Renal cortex interstitium (tissue), 11 donors: ENCODE measurements around the gene LOXL1. TPM values are rescaled to one million over a fixed set of nuclear protein-coding genes. Genes with fewer than 3 reads are reported as not detected.
"Not testable (repeated sequence)": the region's sequence is repeated elsewhere in the genome, so short reads cannot be mapped to it uniquely, and the experiment has no call there.

Experiments used
- DNase-seq, 11 donors: peaks; one replicate each; pipeline ENCODE4 v3.0.0-alpha.2; 2013; ENCODE audit warnings: low read depth in 9 of 11, low spot score in 4 of 11; ENCODE audit errors: extremely low read depth in 1 of 11
- polyA plus RNA-seq, 3 donors: library from polyadenylated mRNA; unstranded; fragments of 120-200 nt; gene quantifications; one replicate each; pipeline ENCODE4 v1.2.1, GENCODE V29; 2013; ENCODE audit not compliant: insufficient read length in 3 of 3

The LOXL1 gene
- polyA plus RNA-seq, 3 donors: 64.1 to 84.0 (median 77.1) TPM

DNA sequence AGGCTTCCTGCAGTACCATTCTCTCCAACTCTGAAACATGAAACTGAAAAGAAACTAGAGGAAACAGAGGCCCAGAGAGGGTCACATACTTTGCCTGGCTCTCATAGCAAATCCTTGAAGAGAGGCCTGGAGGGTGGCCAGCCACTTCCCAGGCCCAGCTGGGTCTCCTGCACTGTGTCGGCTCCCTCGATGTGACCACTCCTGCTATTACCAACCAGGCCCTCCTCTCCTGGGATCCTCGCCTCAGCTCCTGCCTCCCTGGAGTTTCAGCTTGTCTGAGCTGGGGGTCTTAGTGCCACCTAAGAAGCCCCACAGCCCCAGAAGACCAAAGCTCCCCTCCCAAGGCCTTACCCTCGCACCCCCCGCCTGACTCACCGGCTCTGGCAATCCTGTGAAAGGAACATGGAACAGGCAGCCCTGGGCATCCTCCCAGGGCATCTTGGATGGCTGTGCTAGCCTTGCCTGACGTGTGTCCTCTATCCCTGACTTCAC, 4.6 kb downstream of the LOXL1 start:
- DNase-seq: no peak

GRCh38 chr15:73931441-73931840, 5.2 kb downstream of the LOXL1 start:
- no peak for DNase-seq

GRCh38 chr15:73932381-73933191, 6.3 kb downstream of the LOXL1 start:
- no peak for DNase-seq

GRCh38 chr15:73934281-73934680, 8.0 kb downstream of the LOXL1 start:
- DNase-seq: no peak

- DNase-seq: no peak
Observed at GRCh38 chr15:73935547-73935946, 9.3 kb downstream of the LOXL1 start.

GRCh38 chr15:73936181-73936580, 9.9 kb downstream of the LOXL1 start:
- no peak for DNase-seq

DNA sequence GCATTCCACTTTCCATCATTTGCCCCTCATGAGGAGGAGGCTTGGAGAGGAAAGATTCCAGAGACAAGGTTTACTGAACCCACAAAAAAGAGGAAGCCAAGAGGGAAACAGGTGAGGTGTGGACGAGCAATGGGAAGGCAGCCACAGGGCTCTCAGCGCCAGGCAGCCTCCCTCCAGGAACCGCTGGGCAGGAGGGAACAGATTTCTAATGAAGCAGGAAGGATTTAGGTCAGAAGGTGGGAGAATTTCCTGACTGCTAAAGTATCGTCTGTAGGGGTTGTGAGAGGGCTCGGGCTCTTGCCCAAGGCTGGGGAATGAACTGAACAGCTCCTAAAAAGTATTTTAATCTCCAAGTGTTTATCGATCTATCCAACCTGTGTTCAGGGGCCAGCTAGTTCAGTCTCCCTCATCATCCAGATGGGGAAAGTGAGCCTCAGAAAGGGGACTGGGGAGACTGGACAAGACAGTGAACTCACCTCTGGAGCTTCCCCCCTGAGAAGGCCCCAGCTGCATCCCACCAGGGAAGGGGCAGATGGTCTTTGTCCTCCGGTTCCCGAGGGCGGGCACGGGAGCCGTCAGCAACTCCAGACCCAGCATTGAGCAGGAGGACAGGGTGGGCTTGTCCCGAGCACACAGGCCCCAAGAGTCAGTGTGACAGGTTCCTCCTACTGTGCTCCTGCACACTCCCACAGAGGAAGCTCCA, 10.5 kb downstream of the LOXL1 start:
- no peak for DNase-seq

- no peak for DNase-seq
Observed at GRCh38 chr15:73937296-73937695, 11.0 kb downstream of the LOXL1 start.

GRCh38 chr15:73937726-73938125, 11.5 kb downstream of the LOXL1 start:
- DNase-seq: no peak

GRCh38 chr15:73938516-73938915, 12.3 kb downstream of the LOXL1 start:
- DNase-seq: not testable (repeated sequence)

- no peak for DNase-seq
Observed at GRCh38 chr15:73939138-73939537, 12.9 kb downstream of the LOXL1 start.

- DNase-seq: no peak
Observed at GRCh38 chr15:73940061-73940981, 14.1 kb downstream of the LOXL1 start.

GRCh38 chr15:73941044-73941443, 14.8 kb downstream of the LOXL1 start:
- no peak for DNase-seq

DNA sequence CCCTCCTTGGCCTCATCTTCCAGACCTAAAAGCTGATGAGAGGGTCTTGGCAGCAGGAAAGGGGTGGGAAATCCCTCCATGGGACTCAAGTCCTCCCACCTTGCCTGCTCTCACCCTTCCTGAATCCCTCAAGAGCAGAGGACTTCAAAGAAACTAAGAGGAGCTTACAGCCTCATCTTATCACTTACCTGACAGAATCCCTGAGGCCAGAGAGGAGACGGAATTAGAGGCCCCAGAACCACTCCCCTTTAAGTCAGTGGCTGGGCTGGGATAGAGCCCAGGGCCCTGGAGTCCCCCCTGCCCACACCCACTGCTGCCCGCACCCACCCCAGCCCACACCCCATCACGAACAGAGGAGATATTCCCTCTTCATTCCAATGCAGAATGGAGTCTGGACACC, 15.2 kb downstream of the LOXL1 start:
- DNase-seq: no peak

DNA sequence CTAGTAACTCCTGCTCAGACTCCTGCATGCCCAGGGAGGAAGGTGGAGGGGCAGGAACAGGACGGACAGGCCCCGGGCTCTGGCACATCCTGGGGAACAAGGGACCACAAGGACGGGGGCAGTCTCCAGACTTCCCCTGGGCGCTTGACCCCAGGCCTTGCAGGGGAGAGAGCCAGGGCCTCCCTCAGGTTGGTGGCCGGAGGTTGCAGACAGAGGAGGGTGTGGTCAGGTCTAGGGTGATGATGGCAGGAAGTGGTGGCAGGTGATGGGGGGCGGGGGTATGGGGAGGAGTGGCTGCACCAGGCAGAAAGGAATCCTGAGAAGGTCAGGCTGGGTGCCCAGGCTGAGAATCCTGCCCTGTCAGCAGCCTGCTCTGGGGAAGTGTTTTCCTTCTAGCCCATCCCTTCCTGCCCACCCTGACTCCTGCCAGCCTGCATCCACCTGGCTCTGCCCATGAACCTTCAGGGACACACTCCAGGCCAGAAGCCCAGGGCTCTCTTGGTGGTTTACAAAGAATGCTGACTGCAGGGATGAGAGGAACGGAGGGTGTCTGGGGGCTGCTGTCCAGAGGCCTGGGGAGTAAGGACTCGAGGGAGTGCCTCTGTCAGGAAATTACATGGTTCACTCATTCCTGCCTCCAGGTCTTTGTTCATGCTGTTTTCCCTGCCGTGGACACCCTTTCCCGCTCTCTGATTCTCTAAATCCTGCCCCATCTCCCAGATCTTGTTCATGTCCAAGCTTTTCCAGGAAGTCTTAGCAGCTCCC, 15.8 kb downstream of the LOXL1 start:
- DNase-seq: no peak

DNA sequence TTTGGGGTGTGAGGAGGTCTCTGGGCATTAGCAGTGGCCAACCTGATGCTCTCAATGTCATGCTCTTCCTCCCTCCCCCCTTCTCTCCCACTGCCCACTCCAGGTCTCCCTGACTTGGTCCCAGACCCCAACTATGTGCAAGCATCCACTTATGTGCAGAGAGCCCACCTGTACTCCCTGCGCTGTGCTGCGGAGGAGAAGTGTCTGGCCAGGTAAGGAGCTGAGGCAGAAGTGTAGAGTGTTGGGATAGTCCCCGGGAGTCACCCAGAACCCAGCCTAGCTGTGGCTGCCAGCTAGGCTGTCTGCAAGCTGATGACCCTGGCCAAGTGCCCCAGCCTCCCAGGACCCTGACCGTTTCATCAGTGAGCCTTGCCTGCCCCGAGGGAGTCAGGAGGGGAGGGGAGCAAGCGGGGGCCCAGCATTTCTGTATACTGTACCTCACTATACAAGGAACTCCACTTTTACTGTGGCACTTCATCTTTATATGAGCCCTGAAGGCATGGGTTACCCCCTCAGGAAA, 16.5 kb downstream of the LOXL1 start:
- DNase-seq: no peak

GRCh38 chr15:73944161-73945129, 18.2 kb downstream of the LOXL1 start:
- DNase-seq: no peak
